LNCAP (cell line): Measurements from ENCODE around the gene NEK11.

Source experiments
- CTCF ChIP-seq: fragments of 450-650 bp; IDR thresholded peaks from 2 replicates; pipeline ENCODE4 v1.5.1; 2017; ENCODE audit warnings: mild to moderate bottlenecking

Gene NEK11

GRCh38 chr3:131250466-131250865 is 223.8 kb downstream of the NEK11 start:
- no peak for TF ChIP-seq CTCF

- no peak for TF ChIP-seq CTCF
Measured at GRCh38 chr3:131260525-131260924, 233.8 kb downstream of the NEK11 start.

- no peak for TF ChIP-seq CTCF
Measured at GRCh38 chr3:131261104-131261503, 234.4 kb downstream of the NEK11 start.

- TF ChIP-seq CTCF, result no peak
Measured at GRCh38 chr3:131275556-131275955, 248.9 kb downstream of the NEK11 start.

GRCh38 chr3:131277836-131278497 is 251.3 kb downstream of the NEK11 start:
- TF ChIP-seq CTCF, result no peak

- TF ChIP-seq CTCF, result no peak
Measured at GRCh38 chr3:131279577-131279976, 252.9 kb downstream of the NEK11 start.

- TF ChIP-seq CTCF, result no peak
Measured at GRCh38 chr3:131282379-131282778, 255.7 kb downstream of the NEK11 start.

- TF ChIP-seq CTCF, result no peak
Measured at GRCh38 chr3:131282967-131283366, 256.3 kb downstream of the NEK11 start.
